HG03095 (cell line): ENCODE measurements around the gene FAM180A.
"Not testable (repeated sequence)": the region's sequence is repeated elsewhere in the genome, so short reads cannot be mapped to it uniquely, and the experiment has no call there.

Experiments used
- ATAC-seq: cut with Tn5 transposase; IDR thresholded peaks from one replicate; pipeline ENCODE4 v1.9.1; 2021; ENCODE audit warnings: moderate library complexity; ENCODE audit not compliant: unreplicated experiment

FAM180A gene

DNA sequence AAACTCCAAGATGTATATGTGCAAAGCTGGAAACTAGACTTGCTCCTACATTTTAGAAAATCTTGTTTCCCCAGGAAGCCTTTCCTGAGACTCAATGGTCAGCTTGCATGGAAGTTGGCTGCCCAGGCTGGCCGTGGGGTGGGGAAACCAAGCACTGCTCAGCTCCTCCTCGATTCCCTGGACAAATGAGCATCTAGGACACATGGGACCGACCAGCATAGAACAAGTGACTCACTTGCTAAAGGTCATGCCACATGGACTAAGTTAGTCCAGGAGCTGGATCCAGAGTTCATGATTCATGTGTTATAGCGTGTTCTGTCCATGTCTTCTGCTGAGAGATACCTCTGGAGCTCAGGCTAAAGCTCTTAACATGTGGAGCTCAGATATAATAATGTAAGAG, 6.2 kb downstream of the FAM180A start:
- ATAC-seq, result no peak

- no peak for ATAC-seq
Observed at GRCh38 chr7:135741905-135742304, 6.7 kb downstream of the FAM180A start.

DNA sequence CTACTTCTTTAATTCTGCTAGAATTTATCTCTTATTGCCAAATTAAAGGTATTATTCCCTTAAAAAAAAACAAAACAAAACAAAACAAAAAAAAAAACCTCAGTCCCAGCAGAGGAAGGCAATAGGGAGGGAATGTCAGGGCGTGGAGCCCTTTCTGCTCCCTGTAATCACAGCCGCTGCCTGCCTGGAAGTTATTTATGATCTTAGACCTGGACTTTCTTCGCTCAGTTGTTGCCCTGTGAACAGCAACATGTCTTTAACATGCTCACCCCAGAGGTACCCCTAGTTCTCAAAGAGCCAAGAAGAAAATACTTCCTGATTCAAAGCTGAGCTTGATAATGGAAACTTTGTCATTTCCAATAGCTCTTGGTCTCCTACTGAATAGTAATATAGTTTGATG, 7.7 kb downstream of the FAM180A start:
- ATAC-seq, result no peak

- not testable (repeated sequence) for ATAC-seq
Observed at GRCh38 chr7:135737306-135737647, 11.3 kb downstream of the FAM180A start.

GRCh38 chr7:135736586-135737305, 11.9 kb downstream of the FAM180A start:
- no peak for ATAC-seq

DNA sequence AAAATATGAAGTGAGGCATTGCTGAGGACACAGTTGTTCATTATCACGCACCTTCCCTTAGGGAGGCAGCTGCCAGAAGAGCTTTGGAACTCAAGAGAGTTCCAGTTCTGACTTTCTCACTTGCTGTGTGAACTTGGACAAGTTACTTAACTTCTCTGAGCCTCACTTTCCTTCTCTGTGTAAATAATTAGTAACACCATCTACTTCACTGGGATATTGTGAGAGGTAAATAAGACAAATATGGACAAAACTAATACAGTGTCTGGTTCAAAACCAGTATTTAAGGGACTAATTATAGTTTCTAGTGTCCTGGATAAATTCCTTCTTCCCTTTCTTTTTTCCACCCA, 14.3 kb downstream of the FAM180A start:
- ATAC-seq, result no peak

DNA sequence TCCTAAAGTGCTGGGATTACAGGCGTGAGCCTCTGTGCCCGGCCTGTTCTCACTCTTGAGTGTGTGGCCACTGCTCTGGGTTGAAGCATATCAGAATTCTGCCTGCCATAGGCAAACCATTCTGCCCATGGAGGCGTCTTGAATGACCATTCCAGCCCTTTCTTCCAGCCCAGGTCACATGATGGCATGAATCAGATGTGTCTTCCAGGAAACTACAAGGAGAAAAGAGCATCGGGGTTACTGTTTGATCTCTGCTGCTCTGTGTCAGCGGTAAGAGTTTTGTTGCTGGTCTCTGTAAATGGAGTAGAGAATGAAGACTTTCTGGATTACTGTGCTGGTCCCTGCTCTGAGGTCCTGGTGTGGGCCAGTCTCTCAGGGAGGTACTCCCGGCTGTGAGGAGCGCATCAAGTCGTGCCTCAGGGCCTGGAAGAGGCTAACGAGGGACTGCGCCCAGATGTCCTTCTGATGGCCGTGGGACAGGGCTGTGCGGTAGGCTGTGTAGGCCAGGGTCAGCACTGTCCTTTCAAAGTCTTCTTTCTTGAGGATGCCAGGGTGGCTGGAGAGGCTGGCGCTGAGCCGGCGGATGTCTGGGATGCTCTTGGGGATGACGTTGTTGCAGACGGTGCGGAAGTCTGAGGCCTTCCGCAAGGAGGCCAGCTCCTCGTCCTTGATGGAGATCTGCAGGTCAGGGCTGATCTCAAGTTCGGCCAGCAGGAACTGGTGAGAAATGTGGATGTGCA, 14.8 kb downstream of the FAM180A start:
- ATAC-seq, result no peak

DNA sequence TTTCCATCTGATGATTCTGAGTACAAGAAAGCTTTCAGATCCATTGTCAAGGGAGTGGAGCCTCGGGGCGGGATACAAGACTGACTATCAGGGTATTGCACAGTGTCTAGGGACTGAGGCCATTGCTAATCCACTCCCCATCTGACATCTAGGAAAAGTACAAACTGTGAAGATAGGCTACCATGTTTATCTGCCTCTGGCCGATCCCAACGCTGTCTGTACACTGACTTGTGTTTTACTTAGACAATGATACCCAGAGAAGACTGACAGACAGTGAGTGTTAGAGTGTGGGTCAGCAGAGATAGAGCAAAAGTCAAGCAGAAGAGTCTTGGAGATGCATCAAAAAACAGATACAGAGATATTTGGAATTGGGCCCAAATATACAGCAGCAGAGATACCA, 17.5 kb downstream of the FAM180A start:
- no peak for ATAC-seq

DNA sequence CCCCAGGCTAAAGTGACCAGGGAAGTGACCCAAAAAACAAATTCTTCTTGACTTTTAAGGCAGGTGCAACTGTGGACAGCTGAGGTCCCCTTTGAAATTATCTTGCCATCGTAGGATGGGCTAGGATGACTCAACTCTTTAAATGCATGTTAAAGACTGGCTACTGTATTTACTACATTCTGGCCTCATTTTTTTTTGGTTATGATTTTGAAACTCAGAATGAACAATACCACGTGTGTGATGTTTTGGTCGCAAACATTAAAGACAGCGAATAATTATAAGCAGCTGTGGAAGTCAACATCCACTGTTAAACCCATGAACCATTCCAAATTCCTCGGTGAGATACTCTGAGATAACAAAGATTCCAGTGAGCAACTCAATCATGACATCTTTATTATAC, 19.4 kb downstream of the FAM180A start:
- ATAC-seq, result no peak

DNA sequence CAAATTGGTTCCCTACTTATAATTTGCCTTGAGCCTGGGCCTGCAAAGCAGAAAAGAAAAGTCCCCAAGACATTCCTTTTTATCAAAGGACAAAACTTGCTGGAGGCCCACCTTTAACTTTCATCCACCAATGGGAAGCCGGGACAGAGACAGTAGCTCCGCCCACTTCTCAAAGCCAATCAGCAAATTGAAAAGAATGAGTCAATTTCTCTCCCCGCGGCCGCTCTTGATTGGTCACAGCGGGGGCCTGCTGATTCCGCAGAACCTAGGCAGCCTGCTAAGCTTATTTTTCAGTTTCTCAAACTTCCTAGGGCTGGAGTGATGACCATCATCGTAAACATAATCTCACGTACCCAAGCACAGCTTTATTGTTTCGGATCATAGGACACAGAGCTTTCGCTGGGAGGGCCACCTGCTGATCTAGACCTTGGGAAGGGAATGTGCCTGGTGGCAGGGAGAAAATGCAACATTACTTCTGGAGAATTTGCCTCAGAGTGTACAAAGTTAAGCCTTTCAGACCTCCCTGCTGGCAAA, 20.4 kb downstream of the FAM180A start, which contains the start of gene SLC13A4:
SLC13A4 (minus strand) TSS at position 51 of the 534 bp plus-strand sequence. CDS start 690 bp downstream, outside the sequence.
- no peak for ATAC-seq

GRCh38 chr7:135726911-135727673, 21.5 kb downstream of the FAM180A start:
- ATAC-seq, result no peak

GRCh38 chr7:135726276-135726788, 22.3 kb downstream of the FAM180A start:
- no peak for ATAC-seq

GRCh38 chr7:135723411-135723810, 25.2 kb downstream of the FAM180A start:
- ATAC-seq, result no peak

- no peak for ATAC-seq
Observed at GRCh38 chr7:135721198-135721820, 27.3 kb downstream of the FAM180A start.

DNA sequence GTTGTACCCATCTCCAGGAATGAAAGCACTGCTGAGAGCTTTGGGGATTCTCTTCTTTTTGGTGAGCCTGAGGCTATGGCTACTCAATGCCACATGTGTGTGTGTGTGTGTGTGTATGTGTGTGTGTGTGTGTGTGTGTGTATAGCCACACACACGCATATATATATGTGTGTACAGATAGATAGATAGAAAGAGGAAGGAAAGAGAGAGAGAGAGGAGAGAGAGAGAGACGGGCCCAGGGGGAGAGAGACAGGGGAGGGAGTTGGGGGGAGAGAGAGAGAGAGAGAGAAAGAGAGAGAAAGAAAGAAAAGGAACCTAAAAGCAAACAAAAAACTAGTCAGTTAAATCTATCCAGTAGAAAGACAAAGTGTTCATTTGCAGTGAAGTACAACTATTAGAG, 28.9 kb downstream of the FAM180A start:
- ATAC-seq, result no peak

GRCh38 chr7:135718794-135719437, 29.7 kb downstream of the FAM180A start:
- ATAC-seq, result no peak

DNA sequence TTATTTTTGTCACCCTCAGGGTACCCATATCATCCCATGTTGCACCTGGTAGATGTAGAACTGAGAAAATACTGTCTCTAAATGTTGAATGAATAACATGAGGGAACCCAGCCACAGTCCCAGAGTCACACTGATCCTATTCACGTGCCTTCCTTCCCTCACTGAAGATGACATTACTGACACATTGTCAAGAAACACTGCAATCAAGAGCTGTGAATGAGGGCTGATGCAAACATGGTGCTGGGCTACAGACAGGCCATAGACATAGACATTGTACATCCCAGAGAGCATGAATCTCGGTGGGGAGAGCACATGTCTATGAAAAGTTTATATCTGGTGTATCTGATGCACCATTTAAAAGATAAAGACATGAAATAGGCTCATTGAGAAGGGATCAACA, 30.4 kb downstream of the FAM180A start:
- no peak for ATAC-seq

- ATAC-seq, result no peak
Observed at GRCh38 chr7:135717693-135718092, 30.9 kb downstream of the FAM180A start.

- no peak for ATAC-seq
Observed at GRCh38 chr7:135716677-135717238, 31.9 kb downstream of the FAM180A start.

DNA sequence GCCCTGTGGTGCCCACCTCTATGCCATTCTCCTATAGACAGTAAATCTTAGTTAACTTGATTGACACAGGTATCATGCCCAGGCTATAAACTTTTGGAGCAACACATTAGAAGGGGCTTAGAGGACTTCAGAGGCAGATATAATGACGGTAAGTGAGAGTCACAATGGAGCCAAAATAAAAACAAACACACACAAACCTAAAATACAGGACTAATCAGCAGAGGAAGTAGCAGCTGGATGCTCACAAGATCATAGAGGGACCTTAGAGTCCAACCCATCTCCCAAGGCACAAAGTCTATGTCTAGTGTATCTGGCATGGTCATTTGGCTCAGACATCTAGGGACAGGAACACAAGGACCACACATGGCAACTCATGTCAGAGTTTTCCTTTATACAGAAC, 32.9 kb downstream of the FAM180A start:
- ATAC-seq, result no peak
